ENCODE data around the gene OGFOD3. TPM values are rescaled to one million over a fixed set of nuclear protein-coding genes. Genes with fewer than 3 reads are reported as not detected.
"Not testable (repeated sequence)": the region's sequence is repeated elsewhere in the genome, so short reads cannot be mapped to it uniquely, and the experiment has no call there.

Gene OGFOD3
- total and polyA plus RNA-seq, 9 of the 15 experiments (the other 6 are each of a cell fraction or from before 2014, with no cell fraction given), result 0.69 to 44.7 (median 18.9) TPM

DNA sequence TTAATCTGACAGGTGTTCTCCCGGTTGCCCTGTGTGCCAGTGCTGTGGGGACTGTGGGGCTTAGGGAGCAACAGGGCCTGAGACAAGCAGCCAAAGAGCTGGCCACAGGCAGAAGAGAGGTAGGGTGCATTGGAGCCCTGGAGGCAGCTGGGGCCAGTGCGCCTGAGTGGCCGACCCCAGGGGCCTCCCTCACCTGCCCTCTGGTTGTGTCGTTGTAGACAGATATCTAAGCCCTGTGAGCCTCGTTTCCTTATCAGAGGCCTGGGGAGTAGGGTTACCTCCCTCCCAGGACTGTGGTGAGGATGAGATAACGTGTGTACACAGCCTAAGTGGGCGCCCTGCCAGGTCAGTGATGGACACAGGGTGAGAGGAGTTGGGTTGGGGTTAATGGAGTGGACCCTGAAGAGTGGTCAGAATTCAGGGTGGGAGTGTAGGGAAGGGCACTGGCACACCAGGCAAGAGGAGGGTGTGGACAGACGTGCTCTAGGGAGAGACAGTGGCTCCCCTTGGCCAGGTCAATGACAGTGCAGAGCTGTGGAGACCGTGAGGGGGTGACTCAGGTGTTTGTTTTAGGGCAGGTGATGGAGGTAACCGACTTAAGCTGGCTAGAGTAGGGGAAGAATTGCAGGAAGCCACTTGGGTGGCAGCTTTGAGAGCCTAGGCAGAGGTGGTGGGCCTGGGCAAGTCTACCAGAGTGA is 43.6 kb upstream of the OGFOD3 start (continued):
- TF ChIP-seq, protein P1, sequence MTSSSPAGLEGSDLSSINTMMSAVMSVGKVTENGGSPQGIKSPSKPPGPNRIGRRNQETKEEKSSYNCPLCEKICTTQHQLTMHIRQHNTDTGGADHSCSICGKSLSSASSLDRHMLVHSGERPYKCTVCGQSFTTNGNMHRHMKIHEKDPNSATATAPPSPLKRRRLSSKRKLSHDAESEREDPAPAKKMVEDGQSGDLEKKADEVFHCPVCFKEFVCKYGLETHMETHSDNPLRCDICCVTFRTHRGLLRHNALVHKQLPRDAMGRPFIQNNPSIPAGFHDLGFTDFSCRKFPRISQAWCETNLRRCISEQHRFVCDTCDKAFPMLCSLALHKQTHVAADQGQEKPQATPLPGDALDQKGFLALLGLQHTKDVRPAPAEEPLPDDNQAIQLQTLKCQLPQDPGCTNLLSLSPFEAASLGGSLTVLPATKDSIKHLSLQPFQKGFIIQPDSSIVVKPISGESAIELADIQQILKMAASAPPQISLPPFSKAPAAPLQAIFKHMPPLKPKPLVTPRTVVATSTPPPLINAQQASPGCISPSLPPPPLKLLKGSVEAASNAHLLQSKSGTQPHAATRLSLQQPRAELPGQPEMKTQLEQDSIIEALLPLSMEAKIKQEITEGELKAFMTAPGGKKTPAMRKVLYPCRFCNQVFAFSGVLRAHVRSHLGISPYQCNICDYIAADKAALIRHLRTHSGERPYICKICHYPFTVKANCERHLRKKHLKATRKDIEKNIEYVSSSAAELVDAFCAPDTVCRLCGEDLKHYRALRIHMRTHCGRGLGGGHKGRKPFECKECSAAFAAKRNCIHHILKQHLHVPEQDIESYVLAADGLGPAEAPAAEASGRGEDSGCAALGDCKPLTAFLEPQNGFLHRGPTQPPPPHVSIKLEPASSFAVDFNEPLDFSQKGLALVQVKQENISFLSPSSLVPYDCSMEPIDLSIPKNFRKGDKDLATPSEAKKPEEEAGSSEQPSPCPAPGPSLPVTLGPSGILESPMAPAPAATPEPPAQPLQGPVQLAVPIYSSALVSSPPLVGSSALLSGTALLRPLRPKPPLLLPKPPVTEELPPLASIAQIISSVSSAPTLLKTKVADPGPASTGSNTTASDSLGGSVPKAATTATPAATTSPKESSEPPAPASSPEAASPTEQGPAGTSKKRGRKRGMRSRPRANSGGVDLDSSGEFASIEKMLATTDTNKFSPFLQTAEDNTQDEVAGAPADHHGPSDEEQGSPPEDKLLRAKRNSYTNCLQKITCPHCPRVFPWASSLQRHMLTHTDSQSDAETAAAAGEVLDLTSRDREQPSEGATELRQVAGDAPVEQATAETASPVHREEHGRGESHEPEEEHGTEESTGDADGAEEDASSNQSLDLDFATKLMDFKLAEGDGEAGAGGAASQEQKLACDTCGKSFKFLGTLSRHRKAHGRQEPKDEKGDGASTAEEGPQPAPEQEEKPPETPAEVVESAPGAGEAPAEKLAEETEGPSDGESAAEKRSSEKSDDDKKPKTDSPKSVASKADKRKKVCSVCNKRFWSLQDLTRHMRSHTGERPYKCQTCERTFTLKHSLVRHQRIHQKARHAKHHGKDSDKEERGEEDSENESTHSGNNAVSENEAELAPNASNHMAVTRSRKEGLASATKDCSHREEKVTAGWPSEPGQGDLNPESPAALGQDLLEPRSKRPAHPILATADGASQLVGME (CRISPR knock-in tag; IDR thresholded peaks at IDR 0.05), result no peak
- TF ChIP-seq MEIS2 (IDR thresholded peaks at IDR 0.05; ENCODE audit: partially characterized antibody) (peak; percentile 92), KAT7 (CRISPR knock-in tag; IDR thresholded peaks at IDR 0.05; ENCODE audit: borderline replicate concordance) (no peak), ZNF780A (CRISPR knock-in tag; IDR thresholded peaks at IDR 0.05) (no peak)

DNA sequence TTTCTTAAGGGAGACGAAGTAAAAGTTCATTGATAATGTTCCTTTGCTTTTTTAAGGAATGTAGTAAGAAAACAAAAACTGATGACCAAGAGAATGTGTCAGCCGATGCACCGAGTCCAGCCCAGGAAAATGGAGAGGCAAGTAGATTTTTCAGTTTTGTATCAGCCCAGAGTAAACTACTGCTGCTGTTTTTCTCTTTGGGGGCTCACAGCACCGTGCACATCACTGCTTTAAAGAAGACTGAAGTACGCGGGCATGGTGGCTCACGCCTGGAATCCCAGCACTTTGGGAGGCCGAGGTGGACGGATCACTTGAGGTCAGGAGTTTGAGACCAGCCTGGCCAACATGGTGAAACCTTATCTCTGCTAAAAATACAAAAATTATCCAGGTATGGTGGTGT is 41.5 kb upstream of the OGFOD3 start:
- intact Hi-C loops (cut with micrococcal nuclease), result loop anchor here (5.0 kb wide), 2 partner anchors 32 to 92 kb away; no protein-coding TSS in a partner anchor
- WGBS (ENCODE audit: insufficient coverage, low coverage, missing lambda C conversion rate), result 80% methylated on average over 9 of the region's 9 CpGs
- POLR2A ChIA-PET, result interaction anchor here (0.6 to 1.0 kb wide), 3 partner anchors 8 to 13 kb away, joined by 3 read pairs; no protein-coding TSS in a partner anchor
- Histone ChIP-seq H3K4me1 (replicated peaks in 1 of 2; ENCODE audit: control insufficient read depth in 2 of 2, insufficient read depth in 2 of 2, low read length in 2 of 2) (peaks cover 65 to 79% of the 10 kb centered on the region in 2 experiments), H3K9ac (ENCODE audit: insufficient read depth in 1 of 2, low read depth in 2 of 2, low read length in 2 of 2) (peak overlapping the region; percentile 46 to 96; a peak in 2 of 4 replicates), H3K4me3 (peak overlapping the region; percentile 83), H3K79me2 (ENCODE audit: control insufficient read depth, insufficient read depth, low read length) (peaks cover 61% of the 10 kb centered on the region), H3K4me2 (ENCODE audit: insufficient read depth, low read length) (peak overlapping the region; percentile 89), H3K36me3 (ENCODE audit: control insufficient read depth, insufficient read depth, low read length) (peaks cover 49% of the 10 kb centered on the region)
- CTCF ChIA-PET (ENCODE audit: low intra/inter-chr PET ratio); H4K20me1 ChIP-seq (replicated peaks; ENCODE audit: control insufficient read depth, insufficient read depth, low read length); BruUV-seq (replicated peaks); H3K9me1 ChIP-seq (ENCODE audit: control insufficient read depth, insufficient read depth, low read length); ATAC-seq; H3K9me3 ChIP-seq (replicated peaks; ENCODE audit: control insufficient read depth, insufficient read depth, low read depth, low read length); in situ Hi-C loops (cut with MboI); DNase-seq (ENCODE audit: extremely low read depth in 1 of 4, low spot score in 3 of 4); H3K27me3 ChIP-seq (ENCODE audit: control insufficient read depth in 2 of 2, insufficient read depth in 2 of 2, low read length in 2 of 2); H3K27ac ChIP-seq (ENCODE audit: extremely low read depth, low read depth, low read length); FAIRE-seq; H2AFZ ChIP-seq (ENCODE audit: low read depth, low read length): not testable (repeated sequence)
